Stimulated activated CD4-positive, alpha-beta T cell treated with anti-CD3 and anti-CD28 coated beads, Interleukin-4, amount 100 ng/mL, for 24 hours (primary cell): ENCODE measurements around the gene IL6ST.

Experiments
- DNase-seq: peaks from one replicate; pipeline ENCODE4 v3.0.0-alpha.2; 2020

Gene IL6ST

GRCh38 chr5:55918087-55919035 is 76.4 kb downstream of the IL6ST start:
- DNase-seq, result no peak

GRCh38 chr5:55917402-55918086 is 77.2 kb downstream of the IL6ST start:
- DNase-seq, result no peak

- no peak for DNase-seq
These were observed 77.8 kb downstream of the IL6ST start for GRCh38 chr5:55916986-55917385.

GRCh38 chr5:55915783-55916182 is 79.0 kb downstream of the IL6ST start:
- DNase-seq, result no peak

DNA sequence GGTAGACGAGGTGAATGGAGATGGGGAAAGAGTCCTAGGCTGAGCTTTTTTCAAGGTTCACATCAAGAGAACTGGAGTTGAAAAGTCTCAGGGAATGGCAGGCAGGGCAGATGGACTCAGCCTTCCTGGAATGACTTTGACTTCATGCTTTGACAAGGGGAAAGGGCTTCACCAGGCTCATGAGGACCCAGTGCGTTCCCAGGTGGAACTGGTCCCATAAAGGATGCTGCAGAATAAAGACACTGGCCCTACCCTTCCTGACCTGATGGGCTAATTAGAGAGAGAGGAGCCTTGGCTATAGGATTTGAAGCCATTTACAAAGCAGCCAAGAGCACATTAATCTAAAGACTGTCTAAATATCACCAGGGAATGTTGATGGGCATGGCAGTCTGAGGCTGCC is 79.8 kb downstream of the IL6ST start:
- no peak for DNase-seq

DNA sequence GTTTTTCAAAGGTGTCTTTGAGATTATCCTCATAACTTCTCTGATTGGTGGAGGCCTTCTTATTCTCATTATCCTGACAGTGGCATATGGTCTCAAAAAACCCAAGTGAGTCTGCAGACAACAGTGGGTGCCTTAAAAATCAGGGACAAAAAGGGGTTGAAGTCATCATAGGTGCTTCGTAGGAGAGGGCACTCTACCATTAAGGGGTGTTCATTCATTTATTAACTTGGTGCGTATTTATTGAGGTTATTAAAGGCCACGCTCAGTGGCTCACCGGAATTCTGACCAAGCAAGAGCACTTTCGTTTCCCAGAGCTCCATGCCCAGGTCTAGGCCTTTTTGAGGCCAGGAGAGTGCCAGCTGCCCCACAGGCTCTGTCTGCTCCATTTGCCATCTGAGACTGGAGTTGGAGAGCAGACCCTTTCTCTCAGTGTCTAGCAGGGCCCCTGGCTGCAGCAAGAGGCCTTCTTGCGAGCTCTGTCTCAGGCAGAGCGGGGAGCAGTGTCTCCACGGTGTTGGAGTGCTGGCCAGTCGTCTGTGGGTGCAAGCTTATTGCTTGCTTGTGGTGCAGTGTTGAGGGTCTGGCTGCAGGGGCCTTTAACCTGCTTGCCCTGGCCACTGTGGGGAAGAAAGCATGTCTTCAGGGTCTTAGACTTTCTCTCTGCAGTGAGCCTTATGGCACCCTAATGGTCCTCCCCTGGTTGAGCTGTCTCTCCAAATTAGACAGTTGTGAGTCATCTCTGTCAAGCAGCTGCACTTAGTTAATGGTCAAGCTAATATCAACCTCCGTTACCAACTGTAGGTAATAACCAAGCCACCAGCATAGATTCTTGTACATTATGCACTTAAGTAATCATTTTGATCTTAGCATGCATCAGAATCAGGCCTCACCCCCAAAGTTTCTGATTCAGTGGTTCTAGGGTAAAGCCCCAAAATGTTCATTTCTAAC is 81.0 kb downstream of the IL6ST start:
- no peak for DNase-seq

GRCh38 chr5:55911784-55912653 is 82.7 kb downstream of the IL6ST start:
- DNase-seq, result no peak

DNA sequence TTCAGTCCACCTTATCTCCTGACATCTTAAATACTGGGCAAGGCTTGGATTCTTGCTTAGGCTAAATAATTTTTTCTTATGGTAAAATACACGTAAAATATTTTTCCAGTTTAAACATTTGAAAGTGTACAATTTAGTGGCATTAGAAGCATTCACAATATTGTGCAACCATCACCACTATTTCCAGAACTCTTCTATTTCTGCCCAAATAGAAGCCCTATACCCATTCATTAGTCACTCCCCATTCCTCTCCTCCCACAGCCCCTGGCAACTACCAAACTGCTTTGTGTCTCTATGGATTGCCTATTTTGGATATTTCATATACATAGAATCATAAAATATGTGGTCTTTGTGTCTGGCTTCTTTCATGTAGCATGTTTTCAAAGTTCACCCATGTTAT is 86.0 kb downstream of the IL6ST start:
- DNase-seq, result no peak

DNA sequence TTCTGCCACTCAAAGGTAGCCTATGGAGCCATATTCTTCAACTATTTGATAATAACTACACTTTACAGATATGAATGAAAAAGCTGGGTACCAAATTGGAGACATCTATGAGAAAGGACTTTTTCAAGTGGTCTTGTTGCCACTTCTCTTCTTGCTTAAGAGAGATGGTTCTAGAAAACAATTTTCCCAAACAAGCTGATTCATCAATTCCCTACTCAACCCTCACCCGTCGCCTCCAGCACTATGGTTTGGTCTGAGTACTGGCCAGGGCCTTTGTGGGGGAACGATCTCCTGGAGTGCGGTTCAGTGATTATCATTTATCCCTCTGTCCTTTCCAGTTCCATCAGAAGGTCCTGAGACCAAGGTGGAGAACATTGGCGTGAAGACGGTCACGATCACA is 86.8 kb downstream of the IL6ST start:
- DNase-seq, result no peak

- no peak for DNase-seq
These were observed 89.5 kb downstream of the IL6ST start for GRCh38 chr5:55905251-55905650.

GRCh38 chr5:55904152-55904551 is 90.6 kb downstream of the IL6ST start:
- no peak for DNase-seq

DNA sequence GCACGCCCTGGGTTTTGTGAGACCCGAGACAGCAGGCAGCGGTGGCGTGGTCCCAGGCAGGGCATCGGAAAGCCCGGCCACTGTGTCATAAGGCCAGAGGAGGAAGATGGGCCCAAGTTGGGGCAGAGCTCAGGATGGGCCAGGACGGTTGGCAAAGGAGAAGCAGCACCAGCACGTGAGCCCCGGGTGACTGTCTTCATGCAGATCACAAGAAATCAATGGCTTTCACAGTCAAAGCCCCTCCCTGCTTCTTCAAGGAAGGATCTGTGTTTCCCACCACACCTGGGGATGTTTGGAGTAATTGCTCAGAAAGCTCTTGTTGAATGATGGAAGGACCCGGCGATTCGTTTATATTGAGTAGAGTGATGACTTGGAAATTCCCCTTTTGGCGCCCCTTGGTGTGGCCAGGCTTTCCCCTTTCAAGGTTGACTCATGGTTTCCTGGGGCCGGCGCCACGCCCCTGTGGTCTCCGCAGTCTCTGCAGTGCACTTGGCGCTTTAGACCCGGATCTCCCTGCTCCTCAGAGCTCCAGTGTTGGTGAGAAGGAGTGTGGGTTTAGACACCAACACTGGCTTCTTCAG is 91.6 kb downstream of the IL6ST start:
- peak; percentile 69 for DNase-seq

DNA sequence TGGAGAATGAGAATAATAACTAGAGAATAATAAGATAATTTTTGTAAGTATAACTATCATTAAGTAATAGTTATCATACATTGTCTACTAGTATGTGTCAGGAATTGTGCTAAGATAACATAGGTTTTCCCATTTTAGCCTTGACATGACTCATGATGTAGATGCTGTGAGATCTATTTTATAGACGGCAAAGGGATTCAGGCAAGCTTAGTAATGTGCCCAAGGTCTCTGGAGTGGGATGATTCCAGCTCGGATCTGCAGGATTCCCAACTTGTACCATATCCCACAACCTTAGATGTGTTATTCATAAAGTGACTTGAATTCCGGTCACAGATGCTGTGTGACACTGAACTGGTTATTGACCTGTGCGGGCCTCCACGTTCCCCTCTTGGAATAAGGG is 92.1 kb downstream of the IL6ST start:
- DNase-seq, result no peak

- no peak for DNase-seq
These were observed 94.0 kb downstream of the IL6ST start for GRCh38 chr5:55900776-55901175.

GRCh38 chr5:55900068-55900467 is 94.7 kb downstream of the IL6ST start:
- DNase-seq, result no peak

DNA sequence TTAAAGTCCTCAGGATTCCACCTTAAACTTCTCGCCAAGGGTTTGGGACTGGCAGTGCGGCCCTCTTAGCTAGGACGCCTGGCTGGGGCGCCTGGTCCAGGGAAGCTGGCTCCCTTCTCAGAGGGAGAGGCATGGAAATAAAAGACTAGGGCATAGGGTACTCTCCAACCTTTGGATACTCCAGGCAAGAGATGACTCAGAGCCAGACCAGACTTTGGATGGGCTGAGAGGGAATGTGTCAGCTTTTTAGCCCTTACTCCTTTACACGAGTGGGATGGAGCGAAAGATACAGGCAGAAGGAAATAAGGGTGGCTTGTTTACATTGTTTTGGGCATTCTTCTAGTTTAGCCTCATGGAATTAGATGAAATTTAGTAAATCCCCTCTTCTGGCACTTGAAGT is 95.4 kb downstream of the IL6ST start:
- no peak for DNase-seq

DNA sequence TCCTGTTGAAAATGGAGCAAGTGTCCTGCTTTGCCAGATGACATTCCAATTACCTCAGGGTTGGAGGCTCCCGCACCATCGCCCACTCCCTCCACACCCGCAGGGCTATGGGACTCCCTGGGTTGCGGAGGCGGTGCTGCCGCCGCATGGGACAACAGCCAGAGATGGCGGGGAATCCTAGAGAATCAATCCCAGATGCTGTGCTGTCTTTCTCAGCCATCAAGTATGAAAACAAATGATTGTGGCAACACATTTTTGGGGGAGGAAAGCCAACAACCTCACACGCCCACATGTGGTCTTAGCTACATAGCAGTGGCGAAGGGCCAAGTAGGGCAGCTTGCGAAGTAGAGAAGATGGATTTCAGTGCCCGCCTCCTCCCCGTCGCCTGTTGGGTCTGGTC is 96.9 kb downstream of the IL6ST start:
- no peak for DNase-seq

DNA sequence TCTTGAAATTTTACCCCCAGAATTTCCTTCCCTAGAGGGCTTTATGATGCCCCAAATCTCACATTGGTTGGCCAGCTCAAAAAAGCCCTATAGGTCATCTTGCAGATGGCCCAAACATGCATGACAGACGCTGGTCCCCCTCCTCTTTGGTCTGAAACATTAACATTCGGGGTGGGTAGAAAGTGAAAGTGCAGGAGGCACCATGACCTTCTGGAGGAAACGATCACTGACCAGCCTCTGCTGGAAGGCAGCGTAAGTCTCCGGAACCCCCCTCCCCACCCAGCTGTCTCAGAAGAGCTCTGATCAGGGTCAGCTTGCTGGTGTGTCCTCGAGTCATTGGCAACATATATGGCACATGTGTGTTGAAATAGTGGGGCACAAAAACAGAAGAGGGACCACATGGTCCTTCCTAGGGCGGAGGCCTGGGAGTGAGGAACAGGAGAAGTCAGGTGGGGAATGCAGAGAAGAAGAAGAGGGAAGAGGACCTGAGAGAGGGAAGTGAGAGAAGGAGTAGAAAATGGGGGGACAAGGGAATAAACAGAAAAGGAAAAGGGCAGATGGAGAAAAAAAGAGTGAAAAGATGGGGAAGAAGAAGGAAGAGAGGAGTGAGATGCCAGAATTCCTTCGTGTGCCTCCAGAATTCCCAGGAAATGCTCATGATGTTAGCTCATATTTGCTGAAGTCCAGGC is 97.4 kb downstream of the IL6ST start:
- DNase-seq, result no peak

- DNase-seq, result no peak
These were observed 98.1 kb downstream of the IL6ST start for GRCh38 chr5:55896663-55897062.

- DNase-seq, result no peak
These were observed 98.5 kb downstream of the IL6ST start for GRCh38 chr5:55896238-55896637.

DNA sequence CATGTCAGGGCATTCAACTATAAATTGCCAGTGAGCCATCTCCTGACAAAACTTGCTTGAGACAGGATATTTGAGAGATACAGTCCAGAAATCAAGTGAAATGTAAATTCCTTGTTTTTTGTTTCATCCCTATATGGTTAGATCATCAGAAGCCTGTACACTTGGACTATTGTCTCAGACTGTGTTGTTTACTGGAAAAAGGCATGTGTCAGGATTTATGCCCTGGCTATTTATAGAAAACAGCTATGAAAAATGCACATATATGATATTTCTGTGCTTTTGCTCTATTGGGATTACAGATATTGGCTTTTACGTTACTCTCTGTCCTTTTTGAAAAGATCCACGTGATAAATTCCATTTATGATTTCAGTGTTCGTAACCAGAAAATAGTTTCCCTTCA is 99.4 kb downstream of the IL6ST start:
- no peak for DNase-seq
